Measurements from ENCODE around the gene MAP2K7.
A peak's percentile ranks its signal among the peaks of the same experiment; 100 is the strongest.
"Not testable (repeated sequence)": the region's sequence is repeated elsewhere in the genome, so short reads cannot be mapped to it uniquely, and the experiment has no call there.

Gene MAP2K7

DNA sequence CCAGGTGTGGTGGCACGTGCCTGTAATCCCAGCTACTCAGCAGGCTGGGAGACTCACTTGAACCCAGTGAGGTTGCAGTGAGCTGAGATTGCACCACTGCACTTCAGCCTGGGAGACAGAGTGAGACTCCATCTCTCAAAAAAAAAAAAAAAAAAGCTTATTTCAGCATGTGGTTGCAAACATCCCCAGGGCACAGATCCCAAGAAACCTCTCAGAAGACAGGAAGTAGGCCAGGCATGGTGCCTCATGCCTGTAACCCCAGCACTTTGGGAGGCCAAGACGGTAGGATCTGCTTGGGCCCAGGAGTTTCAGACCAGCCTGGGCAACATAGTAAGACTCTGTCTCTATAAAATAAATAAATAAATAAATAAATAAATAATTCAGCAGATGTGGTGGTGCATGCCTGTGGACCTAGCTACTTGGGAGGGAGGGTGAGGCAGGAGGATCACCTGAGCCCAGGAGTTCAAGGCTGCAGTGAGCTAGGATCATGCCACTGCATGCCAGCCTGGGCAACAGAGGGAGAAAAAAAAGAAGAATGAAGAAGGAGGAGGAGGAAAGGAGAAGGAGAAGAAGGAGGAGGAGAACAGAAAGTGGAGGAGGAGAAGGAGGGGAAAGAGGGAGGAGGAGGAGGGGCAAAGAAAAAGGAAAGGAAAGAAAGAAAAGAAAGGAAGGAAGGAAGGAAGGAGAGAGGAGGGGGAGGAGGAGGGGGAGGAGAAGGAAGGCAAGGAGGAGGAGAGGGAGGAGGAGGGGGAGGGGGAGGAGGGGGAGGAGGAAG is 19.7 kb upstream of the MAP2K7 start:
- no peak for DNase-seq (ENCODE audit: low read depth in 2 of 2)

DNA sequence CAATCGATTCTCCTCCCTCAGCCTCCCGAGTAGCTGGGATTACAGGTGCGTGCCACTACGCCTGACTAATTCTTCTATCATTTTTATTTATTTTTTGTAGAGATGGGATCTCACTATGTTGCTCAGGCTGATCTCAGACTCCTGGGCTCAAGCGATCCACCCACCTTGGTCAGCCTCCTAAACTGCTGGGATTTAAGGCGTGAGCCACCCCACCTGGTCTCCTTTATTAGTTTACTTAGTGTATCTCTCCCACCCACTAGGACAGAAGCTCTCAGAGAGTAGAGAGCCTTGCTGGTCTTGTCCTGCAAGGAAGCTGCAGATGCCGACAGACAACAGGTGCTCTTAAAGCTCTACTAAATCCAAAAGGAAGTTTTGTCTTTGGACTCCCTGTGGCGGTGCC is 17.9 kb upstream of the MAP2K7 start:
- DNase-seq (ENCODE audit: low read depth in 2 of 2): no peak

DNA sequence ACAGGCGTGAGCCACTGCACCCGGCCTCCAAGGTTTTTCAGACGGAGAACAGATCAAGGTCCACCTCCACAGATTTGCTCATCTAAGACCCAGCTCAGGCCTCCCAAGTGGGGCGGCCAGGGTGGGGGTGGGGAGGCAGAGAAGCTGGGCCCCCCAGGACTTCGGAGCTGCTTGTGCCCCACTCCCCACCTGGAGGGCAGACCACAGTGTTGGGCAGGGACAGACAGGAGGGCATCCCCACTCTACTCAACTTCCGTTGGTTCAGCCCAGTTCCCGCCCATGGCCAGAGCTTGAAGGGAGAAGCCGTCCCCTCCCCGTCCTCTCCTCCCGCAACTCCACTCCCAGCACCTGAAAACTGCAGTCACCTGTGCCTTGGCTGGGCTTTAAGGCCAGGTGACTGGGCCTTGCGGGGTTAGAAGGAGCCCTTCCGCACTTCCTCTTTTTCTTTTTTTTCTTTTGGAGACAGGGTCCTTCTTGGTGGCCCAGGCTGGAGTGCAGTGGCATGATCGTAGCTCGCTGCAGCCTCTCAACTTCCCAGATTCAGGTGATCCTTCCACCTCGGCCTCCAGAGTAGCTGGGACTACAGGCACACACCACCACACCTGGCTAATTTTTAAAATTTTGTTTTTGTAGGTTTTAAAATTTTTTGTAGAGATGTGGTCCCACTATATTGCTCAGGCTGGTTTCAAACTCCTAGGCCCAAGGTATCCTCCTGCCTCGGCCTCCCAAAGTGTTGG is 16.1 kb upstream of the MAP2K7 start:
- DNase-seq (ENCODE audit: low read depth in 2 of 2): no peak

DNA sequence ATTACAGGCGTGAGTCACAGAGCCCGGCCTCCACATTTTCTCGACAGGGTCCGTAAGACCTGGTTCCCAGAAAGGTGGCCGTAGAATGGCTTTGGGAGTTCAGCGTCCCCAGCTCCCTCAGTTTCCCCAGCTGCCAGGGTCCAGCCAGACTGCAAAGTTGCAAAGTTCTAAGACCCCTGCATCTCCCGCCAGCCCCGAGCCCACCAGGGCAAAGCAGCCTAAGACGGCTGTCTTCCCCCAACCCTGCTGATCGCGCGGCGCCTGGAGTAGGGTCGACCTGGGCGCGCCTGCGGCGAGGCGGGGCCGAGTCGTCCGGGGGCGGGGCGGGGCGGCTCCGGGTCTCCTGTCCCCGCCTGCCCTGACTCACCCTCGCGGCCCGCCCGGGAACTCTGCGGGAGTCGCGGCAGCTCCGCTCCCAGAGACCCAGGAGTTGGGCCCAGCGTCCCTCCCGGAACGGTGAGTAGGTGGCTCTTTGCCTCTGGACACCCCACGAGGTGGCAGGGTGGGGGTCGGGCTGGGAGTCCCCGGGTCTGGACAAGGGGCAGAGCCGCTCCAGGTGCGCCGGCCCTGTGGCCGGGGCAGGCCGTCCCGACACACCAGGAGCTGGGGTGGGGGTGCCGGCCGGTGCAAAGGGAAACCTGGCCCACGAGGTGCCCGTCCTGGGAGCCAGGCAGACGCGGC is 15.4 kb upstream of the MAP2K7 start, which contains the start of gene LRRC8E:
LRRC8E (plus strand) TSS at position 366 of the 681 bp plus-strand sequence. CDS start 7,094 bp downstream, outside the sequence.
- no peak for DNase-seq (ENCODE audit: low read depth in 2 of 2)

DNA sequence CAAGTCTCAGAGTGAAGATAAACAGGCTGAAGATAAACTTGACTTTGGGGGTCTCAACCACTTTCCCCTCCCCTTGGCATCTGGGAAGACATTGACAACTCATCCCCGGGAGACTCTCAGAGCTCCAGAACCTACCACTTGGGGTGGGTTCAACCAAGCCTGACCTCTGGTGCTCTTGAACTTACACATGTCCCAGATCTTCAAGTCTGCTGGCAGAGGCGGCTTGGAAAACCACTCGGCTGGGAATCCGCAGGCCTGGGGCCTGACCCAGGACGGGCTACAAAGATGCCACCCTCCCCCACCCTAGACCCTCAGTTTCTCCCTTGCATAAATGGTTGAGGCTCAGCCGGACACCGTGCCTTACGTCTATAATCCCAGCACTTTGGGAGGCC is 14.9 kb upstream of the MAP2K7 start:
- no peak for DNase-seq (ENCODE audit: low read depth in 2 of 2)

DNA sequence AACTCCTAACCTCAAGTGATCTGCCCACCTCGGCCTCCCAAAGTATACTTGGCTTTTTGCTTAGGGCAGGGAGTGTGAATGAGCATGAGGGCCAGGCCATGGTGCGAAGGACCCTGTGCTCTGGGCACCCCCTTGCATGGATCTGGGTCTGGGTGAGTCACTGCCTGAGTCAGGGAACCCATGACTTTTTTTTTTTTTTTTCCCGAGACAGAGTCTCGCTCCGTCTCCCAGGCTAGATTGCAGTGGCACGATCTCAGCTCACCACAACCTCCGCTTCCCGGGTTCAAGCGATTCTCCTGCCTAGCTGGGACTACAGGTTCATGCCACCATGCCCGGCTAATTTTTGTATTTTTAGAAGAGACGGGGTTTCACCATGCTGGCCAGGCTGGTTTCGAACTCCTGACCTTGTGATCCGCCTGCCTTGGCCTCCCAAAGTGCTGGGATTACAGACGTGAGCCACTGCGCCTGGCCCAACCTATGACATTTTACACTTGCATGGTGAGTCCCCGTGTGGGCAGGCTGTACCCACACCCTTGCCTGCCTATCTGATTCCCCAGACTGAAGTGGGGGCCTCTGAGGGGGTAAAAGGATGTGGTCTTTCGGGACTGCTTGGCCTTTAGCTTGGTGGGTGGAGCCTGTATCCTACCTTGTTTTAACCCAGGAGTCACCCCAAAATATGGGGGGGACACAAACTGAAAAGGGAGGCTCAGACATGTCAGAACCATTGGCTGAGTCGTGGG is 10.1 kb upstream of the MAP2K7 start:
- not testable (repeated sequence) for DNase-seq (ENCODE audit: low read depth in 2 of 2)

DNA sequence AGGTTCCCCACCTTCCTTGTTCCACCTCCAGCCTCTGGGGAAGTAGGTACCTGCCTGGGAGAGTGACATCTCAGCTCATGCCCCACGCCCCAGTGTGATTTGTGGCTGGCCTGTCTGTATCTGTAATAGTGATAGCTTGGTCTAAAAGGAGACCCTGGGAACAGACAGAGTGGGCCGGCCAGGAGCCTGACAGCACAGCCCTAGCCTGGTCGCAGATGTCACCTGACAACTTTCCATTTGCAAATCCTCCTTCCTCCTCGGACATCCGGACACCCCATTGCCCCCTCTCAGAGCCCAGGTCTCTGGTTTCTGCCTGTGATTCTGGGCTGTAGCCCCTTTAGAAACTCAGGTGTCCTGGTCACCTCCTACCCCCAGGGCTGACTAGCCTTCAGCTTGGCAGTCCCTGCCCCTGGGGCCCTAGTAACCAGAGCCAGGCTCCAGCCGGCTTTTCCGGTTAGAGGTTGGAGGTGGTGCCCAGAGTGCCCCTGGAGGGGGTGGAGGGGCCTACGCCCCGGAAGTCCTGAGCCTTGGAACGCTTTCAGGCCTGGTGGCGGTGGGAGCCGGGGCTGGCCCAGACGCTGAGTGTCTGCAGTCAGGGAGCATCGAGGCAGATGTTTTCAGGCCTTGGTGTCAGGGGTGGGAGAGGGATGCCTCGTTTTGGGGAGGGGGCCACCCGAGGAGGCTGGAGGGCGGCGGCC is 8.9 kb upstream of the MAP2K7 start:
- no peak for DNase-seq (ENCODE audit: low read depth in 2 of 2)

DNA sequence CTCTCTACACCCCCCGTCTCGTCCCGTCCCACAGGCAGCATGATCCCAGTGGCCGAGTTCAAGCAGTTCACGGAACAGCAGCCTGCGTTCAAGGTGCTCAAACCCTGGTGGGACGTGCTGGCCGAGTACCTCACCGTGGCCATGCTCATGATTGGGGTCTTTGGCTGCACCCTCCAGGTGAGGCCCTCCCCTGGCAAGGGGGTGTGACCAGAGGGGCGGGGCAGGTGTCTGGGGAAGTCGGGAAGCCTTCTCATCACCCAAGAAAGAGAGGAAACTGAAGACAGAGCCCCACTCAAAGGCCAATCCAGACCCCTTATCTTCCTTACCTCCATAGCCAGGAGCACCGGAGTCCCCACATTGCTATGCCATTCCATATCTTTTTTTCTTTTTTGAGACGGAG is 8.1 kb upstream of the MAP2K7 start:
- no peak for DNase-seq (ENCODE audit: low read depth in 2 of 2)

DNA sequence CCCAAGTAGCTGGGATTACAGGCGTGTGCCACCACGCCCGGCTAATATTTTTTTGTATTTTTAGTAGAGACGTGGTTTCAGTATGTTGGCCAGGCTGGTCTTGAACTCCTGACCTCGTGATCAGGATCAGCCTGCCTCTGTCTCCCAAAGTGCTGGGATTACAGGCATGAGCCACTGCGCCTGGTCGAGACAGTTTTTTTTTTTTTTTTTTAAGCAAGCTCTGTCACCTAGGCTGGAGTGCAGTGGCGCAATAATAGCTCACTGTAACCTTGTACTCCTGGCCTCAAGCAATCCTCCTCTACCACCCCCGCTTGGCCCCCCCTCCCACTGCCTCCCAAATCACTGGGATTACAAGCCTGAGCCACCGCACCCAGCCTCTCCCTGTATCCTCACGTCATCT is 6.4 kb upstream of the MAP2K7 start:
- DNase-seq (ENCODE audit: low read depth in 2 of 2): no peak

DNA sequence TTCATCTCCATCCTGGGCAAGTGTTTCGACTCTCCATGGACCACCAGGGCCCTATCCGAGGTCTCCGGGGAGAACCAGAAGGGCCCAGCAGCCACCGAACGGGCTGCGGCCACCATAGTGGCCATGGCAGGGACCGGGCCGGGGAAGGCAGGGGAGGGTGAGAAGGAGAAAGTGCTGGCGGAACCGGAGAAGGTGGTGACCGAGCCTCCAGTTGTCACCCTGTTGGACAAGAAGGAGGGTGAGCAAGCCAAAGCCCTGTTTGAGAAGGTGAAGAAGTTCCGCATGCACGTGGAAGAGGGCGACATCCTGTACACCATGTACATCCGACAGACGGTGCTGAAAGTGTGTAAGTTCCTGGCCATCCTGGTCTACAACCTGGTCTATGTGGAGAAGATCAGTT is 4.7 kb upstream of the MAP2K7 start:
- DNase-seq (ENCODE audit: low read depth in 2 of 2): no peak

DNA sequence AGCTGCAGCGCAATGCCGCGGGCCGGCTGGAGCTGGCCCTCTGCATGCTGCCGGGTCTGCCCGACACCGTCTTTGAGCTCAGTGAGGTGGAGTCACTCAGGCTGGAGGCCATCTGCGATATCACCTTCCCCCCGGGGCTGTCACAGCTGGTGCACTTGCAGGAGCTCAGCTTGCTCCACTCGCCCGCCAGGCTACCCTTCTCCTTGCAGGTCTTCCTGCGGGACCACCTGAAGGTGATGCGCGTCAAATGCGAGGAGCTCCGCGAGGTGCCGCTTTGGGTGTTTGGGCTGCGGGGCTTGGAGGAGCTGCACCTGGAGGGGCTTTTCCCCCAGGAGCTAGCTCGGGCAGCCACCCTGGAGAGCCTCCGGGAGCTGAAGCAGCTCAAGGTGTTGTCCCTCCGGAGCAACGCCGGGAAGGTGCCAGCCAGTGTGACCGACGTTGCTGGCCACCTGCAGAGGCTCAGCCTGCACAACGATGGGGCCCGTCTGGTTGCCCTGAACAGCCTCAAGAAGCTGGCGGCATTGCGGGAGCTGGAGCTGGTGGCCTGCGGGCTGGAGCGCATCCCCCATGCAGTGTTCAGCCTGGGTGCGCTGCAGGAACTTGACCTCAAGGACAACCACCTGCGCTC is 3.8 kb upstream of the MAP2K7 start:
- no peak for DNase-seq (ENCODE audit: low read depth in 2 of 2)

DNA sequence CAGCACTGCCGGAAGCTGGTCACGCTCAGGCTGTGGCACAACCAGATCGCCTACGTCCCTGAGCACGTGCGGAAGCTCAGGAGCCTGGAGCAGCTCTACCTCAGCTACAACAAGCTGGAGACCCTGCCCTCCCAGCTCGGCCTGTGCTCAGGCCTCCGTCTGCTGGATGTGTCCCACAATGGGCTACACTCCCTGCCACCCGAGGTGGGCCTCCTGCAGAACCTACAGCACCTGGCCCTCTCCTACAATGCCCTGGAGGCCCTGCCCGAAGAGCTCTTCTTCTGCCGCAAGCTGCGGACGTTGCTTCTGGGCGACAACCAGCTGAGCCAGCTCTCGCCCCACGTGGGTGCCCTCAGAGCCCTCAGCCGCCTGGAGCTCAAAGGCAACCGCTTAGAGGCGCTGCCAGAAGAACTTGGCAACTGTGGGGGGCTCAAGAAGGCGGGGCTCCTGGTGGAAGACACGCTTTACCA is 3.2 kb upstream of the MAP2K7 start:
- DNase-seq (ENCODE audit: low read depth in 2 of 2): no peak

DNA sequence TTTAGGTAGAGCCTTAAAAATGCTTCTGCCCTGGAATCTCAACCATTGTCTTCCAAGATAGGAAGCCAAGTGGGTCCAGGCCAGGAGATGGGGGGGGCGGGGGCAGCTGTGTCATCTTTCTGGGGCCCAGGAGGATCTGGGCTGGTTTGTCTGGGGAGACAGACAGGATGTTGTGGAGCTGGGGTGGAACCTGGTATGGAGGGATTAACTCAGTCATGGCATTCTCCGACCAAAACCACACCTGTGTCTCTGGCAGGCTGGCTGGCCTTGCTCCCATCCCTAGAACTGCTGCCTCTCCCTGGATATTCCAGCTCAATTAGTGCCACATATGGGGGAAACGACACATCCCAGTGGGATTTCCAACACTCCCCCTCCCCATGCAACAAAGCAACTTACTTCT is 2.7 kb upstream of the MAP2K7 start:
- no peak for DNase-seq (ENCODE audit: low read depth in 2 of 2)

DNA sequence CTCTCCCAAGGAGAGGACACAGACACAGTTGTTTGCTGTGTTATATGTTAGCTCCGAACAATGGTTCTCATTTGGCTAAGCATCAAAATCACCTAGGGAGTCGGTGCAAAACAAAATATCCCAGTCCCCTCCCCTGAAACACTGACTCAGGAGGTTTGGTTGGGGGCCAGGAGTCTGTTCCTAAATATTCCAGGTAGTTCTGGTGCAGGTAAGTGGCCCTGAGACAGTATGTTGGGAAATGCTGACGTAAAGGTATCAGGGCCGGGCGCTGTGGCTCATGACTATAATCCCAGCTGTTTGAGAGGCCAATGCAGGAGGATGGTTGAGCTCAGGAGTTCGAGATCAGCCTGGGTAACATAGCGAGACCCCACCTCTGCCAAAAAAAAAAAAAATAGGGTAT is 2.3 kb upstream of the MAP2K7 start:
- DNase-seq (ENCODE audit: low read depth in 2 of 2): no peak

DNA sequence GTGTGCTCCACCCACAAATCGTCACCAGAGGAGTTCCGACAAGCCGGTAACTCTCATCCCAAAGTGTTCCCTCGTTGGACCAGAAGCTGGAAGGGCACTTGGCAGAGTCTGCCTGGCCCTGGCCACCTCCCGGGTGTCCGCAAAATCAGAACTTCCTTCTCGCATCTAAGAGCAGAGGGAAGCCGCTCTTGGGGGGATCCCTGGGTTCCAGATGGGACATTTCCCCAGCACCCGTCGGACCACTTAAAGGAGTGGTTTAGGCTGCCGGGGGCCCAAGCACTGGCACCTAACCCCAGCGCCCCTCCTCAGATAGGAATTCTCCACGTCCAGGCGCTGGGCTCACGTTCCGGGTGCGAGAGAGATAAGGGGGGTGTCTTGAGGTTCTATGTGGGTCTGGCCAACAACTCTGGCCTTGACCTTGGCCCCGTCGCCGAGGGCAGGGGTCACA is 857 bp upstream of the MAP2K7 start:
- DNase-seq (ENCODE audit: low read depth in 2 of 2): no peak

DNA sequence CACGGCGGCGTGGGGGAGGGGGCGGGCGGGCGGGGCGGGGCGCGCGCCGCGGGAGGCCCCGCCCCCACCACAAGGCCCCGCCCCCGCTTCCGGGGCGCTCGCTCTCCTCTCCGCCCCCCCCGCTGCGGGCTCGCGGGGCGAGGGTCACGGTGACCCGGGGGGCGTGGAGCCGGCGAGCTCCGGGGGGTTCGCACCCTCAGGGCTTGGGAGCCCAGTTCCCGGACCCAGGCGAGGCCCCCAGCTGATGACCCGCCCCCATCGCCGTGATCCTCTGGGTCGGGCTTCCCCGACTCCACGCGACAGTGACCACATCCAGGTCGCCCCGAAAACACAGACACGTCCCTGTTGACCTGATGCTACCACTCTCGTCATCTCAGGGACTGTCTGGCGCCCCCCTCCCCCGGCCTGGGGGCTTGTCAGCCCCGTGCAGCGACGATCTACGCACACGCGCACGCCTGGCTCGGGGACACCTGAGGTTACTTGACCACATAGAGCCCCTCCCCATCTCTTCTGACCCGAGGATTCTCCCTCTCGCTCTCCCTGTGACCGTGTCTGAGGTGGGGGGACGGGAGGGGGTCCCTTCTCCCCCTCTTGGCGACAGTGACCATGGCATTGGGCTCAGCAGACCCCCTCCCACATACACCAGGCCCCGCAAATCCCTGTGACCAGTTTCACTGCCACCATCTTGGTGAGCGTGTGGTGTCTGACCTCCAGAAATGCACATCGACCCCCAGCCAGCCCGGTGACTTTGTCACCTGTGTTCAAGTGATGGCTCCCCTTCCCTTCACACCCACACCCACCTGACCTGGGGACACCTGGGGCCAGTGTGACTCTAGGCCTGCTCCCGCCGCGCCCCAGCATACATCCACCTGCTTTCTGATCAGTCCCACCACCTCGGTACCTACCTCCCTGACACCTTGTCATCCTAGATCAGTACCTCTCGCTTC is 670 bp downstream of the MAP2K7 start:
- peak; percentile 37 to 39 for DNase-seq (ENCODE audit: low read depth in 2 of 2)

DNA sequence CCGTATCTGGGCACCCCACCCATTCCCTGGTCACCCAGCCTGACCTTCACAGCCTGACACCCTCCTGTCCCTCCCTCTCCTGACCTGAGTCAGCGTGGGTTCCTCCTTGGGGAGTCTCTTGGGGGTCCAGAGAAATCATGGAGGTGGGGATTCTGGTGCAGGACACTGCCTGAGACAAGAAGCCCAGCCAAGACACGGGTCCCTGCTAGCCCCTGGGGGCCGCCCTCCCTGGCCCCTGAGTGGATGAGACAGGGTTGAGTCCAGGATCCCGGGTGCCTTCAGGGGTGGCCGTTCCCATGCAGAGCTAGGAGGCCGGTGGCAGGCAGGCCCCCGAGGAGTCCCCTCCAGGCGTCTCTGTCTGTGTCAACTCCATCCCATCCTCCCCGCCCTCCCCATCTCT is 1.6 kb downstream of the MAP2K7 start:
- no peak for DNase-seq (ENCODE audit: low read depth in 2 of 2)

DNA sequence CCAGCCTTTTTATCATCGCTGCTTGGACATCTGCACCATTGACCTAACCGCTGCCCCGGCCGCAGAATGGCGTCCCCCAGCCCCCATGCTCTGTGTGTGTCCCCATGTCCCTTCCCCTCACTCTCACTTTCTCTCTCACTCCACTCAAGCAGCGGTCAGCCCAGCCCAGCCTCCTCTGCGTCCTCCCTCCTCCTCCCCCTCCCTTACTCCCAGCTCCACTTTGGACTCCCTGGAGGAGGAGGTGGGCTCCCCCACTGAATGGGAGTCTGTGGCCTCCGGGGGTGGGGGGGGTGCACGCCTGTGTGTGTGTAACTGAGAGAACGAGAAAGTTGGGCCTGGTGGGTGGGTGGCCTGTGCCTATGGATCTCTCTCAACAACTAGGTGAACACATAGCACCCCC is 2.2 kb downstream of the MAP2K7 start:
- DNase-seq (ENCODE audit: low read depth in 2 of 2): no peak

DNA sequence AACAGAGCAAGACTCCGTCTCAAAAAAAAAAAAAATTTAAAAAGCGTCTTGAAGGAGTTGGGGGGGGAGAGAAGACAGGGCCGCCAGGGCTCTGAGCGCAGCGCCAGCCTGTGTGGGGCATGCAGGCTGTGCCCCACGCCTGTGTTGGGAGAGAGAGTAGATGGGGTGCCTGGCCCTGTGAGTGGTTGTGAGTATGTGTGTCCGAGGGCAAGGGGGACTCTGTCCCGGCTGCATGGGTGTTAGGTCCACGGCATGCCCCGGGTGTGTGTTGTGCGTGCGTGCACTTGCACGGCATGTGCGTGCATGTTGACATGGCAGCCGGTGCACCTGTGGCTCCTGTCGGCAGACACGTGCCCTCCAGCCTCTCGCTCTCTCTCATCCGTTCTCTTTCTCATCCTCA is 3.4 kb downstream of the MAP2K7 start:
- DNase-seq (ENCODE audit: low read depth in 2 of 2): no peak

DNA sequence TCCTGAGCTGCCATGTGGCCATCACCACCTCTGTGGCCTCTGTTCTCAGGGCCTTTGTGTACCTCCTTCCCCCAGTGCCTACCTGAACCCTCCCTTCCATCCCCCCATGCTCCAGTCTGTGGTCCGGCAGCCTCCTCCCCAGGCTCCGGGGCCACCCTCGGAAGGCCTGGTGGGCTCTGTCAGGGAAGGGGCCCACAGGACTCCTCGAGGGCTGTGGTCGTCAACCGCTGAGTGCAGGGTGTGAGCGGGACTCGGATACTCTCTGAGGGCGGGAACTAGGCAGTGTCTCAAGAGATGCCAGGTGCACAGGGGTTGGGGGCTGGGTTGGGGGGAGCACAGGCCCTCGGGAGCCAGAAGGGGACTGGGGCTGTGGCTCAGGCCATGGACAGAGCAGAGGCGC is 3.9 kb downstream of the MAP2K7 start:
- DNase-seq (ENCODE audit: low read depth in 2 of 2): no peak
